ENCODE results near the gene ZNF35. TPM values are rescaled to one million over a fixed set of nuclear protein-coding genes. Genes with fewer than 3 reads are reported as not detected.

ZNF35 gene
- 7.2 and 7.3 TPM in 2 replicates for polyA plus RNA-seq (2013)

DNA sequence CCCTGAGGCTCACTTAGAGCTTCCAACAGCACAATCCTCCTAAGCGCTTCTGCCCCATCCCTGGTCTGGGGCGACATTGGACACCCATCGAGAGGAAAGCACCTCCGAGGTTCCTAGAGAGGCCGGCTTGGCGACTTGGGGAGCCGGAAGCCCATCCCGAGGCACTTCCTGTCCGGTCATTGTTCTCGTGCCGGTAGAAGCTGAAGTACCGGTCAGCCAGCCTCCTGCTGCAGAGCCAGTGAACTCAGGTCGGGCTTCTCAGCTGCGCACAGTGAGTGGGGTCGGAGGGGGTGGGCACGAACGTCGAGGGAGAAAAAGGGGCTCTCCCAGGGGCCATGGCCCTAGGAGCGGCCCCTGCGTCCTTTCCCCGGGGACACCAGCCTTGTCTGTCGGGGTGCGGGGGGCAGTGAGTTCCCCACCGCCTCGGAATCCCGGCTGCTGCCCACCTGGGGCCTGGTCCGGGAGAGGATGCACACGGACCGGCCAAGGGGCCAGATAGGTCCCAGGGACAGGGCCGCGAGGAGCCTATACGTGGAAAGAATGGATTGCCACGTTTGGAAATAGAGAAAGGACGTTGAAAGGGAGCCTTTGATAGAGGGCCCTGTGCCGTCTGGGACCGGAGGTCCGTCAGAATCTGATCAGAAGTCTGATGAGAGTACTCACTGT, at the start of gene ZNF35:
Gene ZNF35 (plus strand): TSS at position 169 of the 666 bp plus-strand sequence. CDS start 2,336 bp downstream, outside the sequence.
- Histone ChIP-seq H3K9ac (ENCODE audit: low read length) (peak within 1 kb of the TSS; percentile 98), H3K36me3 (ENCODE audit: control insufficient read depth in 1 of 2, insufficient read depth in 2 of 2, low read length in 2 of 2) (peaks cover 11 to 28% of the 10 kb centered on the region in 2 experiments), H3K79me2 (ENCODE audit: control insufficient read depth, insufficient read depth, low read length, poor library complexity) (peaks cover 4% of the 10 kb centered on the region), H2BK12ac (ENCODE audit: low read length) (no peak within 1 kb of the TSS), H2BK5ac (ENCODE audit: low read depth, low read length, poor library complexity) (no peak within 1 kb of the TSS), H3K4me1 (ENCODE audit: control insufficient read depth in 1 of 2, insufficient read depth in 2 of 2, low read length in 2 of 2) (no peaks in the 10 kb centered on the region), H3K9me3 (ENCODE audit: insufficient read depth, low read depth, low read length) (no peaks in the 10 kb centered on the region), H3K27ac (ENCODE audit: low read depth, low read length) (peak within 1 kb of the TSS; percentile 36), H4K8ac (ENCODE audit: low read depth, low read length) (peak within 1 kb of the TSS; percentile 89), H3K4me2 (ENCODE audit: low read length) (peak within 1 kb of the TSS; percentile 96), H2AK5ac (ENCODE audit: low read length) (no peak within 1 kb of the TSS), H3K79me1 (ENCODE audit: low read length) (peaks cover 2% of the 10 kb centered on the region), H3K4me3 (ENCODE audit: low read depth, low read length) (peak within 1 kb of the TSS; percentile 98), H3K4ac (ENCODE audit: low read depth, low read length) (peak within 1 kb of the TSS; percentile 80), H2BK120ac (ENCODE audit: insufficient read depth, low read length, poor library complexity) (peak within 1 kb of the TSS; percentile 5), H2AFZ (ENCODE audit: insufficient read depth, low read length, poor library complexity) (peak within 1 kb of the TSS; percentile 85), H4K12ac (ENCODE audit: low read depth, low read length) (peak within 1 kb of the TSS; percentile 79), H3K18ac (ENCODE audit: low read length) (peak within 1 kb of the TSS; percentile 62), H3K23ac (ENCODE audit: low read length) (no peak within 1 kb of the TSS), H3K27me3 (ENCODE audit: insufficient read depth, low read length) (no peaks in the 10 kb centered on the region), H4K91ac (ENCODE audit: low read depth, low read length) (peak within 1 kb of the TSS; percentile 71), H3K14ac (ENCODE audit: low read length) (peak within 1 kb of the TSS; percentile 41)
- peak in 1 of 2 donors; percentile 14 for DNase-seq
- no CpG with 5 or more reads among the region's 37 CpGs for WGBS (ENCODE audit: extremely low coverage, insufficient coverage, insufficient read length)

DNA sequence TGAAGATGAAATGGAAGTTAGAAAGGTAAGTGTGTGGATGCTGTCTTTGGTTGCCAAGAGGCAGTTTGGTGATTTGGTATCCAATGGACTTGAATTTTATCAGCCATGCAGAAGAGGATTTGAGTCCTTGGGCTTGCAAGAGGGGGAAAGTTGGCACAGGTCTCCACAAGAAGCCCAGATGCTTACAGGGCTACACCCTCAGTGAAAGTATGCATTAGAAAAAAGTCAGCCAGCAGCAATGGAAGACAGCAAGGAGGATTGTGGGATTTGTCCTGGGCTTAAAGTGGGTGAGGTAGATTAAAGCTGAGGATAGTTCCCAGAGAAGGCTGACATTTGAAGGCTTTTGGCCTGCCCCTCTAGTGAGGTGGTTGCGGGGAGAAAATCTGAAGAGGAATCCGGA, 46.8 kb upstream of the ZNF35 start:
- Histone ChIP-seq H3K23ac (ENCODE audit: low read length) (no peak overlapping the region), H3K79me2 (ENCODE audit: control insufficient read depth, insufficient read depth, low read length, poor library complexity) (no peaks in the 10 kb centered on the region), H3K36me3 (ENCODE audit: control insufficient read depth in 1 of 2, insufficient read depth in 2 of 2, low read length in 2 of 2) (peaks cover 0 to 3% of the 10 kb centered on the region in 2 experiments), H3K79me1 (ENCODE audit: low read length) (no peaks in the 10 kb centered on the region), H3K4ac (ENCODE audit: low read depth, low read length) (no peak overlapping the region), H3K4me1 (ENCODE audit: control insufficient read depth in 1 of 2, insufficient read depth in 2 of 2, low read length in 2 of 2) (no peaks in the 10 kb centered on the region), H3K27ac (ENCODE audit: low read depth, low read length) (no peak overlapping the region), H2BK5ac (ENCODE audit: low read depth, low read length, poor library complexity) (no peak overlapping the region), H3K4me2 (ENCODE audit: low read length) (no peak overlapping the region), H3K27me3 (ENCODE audit: insufficient read depth, low read length) (no peaks in the 10 kb centered on the region), H3K14ac (ENCODE audit: low read length) (no peak overlapping the region), H4K12ac (ENCODE audit: low read depth, low read length) (no peak overlapping the region), H3K9me3 (ENCODE audit: insufficient read depth, low read depth, low read length) (no peaks in the 10 kb centered on the region), H4K8ac (ENCODE audit: low read depth, low read length) (no peak overlapping the region), H2AK5ac (ENCODE audit: low read length) (no peak overlapping the region), H3K9ac (ENCODE audit: low read length) (no peak overlapping the region), H2BK12ac (ENCODE audit: low read length) (no peak overlapping the region), H3K4me3 (ENCODE audit: low read depth, low read length) (no peak overlapping the region), H3K18ac (ENCODE audit: low read length) (no peak overlapping the region), H4K91ac (ENCODE audit: low read depth, low read length) (no peak overlapping the region), H2AFZ (ENCODE audit: insufficient read depth, low read length, poor library complexity) (no peak overlapping the region), H2BK120ac (ENCODE audit: insufficient read depth, low read length, poor library complexity) (no peak overlapping the region)
- no CpG with 5 or more reads among the region's 2 CpGs for WGBS (ENCODE audit: extremely low coverage, insufficient coverage, insufficient read length)
- DNase-seq, result no peak

DNA sequence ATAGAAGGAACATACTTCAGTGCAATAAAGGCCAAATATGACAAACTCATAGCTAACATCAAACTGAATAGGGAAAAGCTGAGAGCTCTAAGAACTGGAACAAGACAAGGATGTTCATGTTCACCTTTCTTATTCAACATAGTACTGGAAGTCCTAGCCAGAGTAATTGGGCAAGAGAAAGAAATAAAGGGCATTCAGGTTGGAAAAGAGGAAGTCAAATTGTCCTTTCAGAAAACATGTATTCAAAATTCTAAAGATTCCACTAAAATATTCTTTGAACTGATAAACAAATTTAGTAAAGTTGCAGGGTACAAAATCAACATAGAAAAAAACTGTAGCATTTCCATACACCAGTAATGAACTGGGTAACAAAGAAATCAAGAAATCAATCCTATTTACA, 35.9 kb upstream of the ZNF35 start:
- Histone ChIP-seq H2AFZ (ENCODE audit: insufficient read depth, low read length, poor library complexity) (no peak overlapping the region), H3K4me1 (ENCODE audit: control insufficient read depth in 1 of 2, insufficient read depth in 2 of 2, low read length in 2 of 2) (no peaks in the 10 kb centered on the region), H2AK5ac (ENCODE audit: low read length) (no peak overlapping the region), H3K4me3 (ENCODE audit: low read depth, low read length) (no peak overlapping the region), H3K18ac (ENCODE audit: low read length) (no peak overlapping the region), H4K12ac (ENCODE audit: low read depth, low read length) (no peak overlapping the region), H3K23ac (ENCODE audit: low read length) (no peak overlapping the region), H2BK5ac (ENCODE audit: low read depth, low read length, poor library complexity) (no peak overlapping the region), H3K4me2 (ENCODE audit: low read length) (no peak overlapping the region), H3K79me1 (ENCODE audit: low read length) (no peaks in the 10 kb centered on the region), H2BK12ac (ENCODE audit: low read length) (no peak overlapping the region), H4K91ac (ENCODE audit: low read depth, low read length) (no peak overlapping the region), H2BK120ac (ENCODE audit: insufficient read depth, low read length, poor library complexity) (no peak overlapping the region), H3K14ac (ENCODE audit: low read length) (no peak overlapping the region), H4K8ac (ENCODE audit: low read depth, low read length) (no peak overlapping the region), H3K27ac (ENCODE audit: low read depth, low read length) (no peak overlapping the region), H3K4ac (ENCODE audit: low read depth, low read length) (no peak overlapping the region), H3K9ac (ENCODE audit: low read length) (no peak overlapping the region), H3K27me3 (ENCODE audit: insufficient read depth, low read length) (no peaks in the 10 kb centered on the region), H3K79me2 (ENCODE audit: control insufficient read depth, insufficient read depth, low read length, poor library complexity) (no peaks in the 10 kb centered on the region), H3K36me3 (ENCODE audit: control insufficient read depth in 1 of 2, insufficient read depth in 2 of 2, low read length in 2 of 2) (peaks cover 0 to 1% of the 10 kb centered on the region in 2 experiments), H3K9me3 (ENCODE audit: insufficient read depth, low read depth, low read length) (no peaks in the 10 kb centered on the region)
- DNase-seq, result no peak

DNA sequence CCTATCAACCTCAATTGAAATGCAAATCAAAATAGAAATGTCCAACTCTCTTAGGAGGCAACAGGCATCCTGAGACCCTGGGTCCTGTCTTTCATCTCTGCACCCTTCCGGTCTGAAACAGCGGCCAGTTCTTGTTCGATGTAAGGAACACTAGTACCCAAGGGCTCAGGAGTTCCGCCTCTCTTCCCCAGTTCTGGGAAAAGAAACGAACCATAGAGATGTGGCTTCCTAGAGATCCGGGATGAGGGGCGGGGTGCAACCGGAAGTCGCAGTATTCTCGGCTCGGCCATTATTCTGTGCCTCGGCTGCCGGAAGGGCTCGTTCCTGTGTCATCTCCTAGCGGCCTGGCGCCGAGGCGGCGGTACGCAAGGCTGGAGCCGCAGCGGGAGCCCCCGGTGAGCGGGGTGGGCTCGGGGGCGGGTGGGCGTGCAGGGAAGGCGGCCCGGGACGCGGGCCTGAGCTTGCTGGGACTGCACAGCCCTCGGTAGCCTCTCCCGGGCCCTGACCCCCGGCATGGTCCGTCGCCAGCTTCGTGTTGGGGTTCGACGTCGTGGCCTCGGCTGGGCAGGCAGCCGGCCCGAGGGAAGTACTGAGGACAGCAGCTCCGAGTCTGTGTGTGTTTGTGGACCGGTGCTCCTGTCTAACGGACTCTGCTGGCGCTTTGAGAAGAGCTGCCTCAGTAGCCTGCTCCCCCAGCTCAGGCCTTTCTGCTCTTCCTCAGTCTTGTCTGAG, 23.6 kb upstream of the ZNF35 start, which contains the start of gene ZNF197:
Gene ZNF197 (plus strand): TSS at position 288 of the 732 bp plus-strand sequence. CDS start 4,119 bp downstream, outside the sequence.
- H3K4me2 ChIP-seq (ENCODE audit: low read length), result peak within 1 kb of the TSS; percentile 73
- peak within 1 kb of the TSS; percentile 92 for H3K14ac ChIP-seq (ENCODE audit: low read length)
- peak within 1 kb of the TSS; percentile 33 for H2BK120ac ChIP-seq (ENCODE audit: insufficient read depth, low read length, poor library complexity)
- peaks cover 6 to 7% of the 10 kb centered on the region in 2 experiments for H3K36me3 ChIP-seq (ENCODE audit: control insufficient read depth in 1 of 2, insufficient read depth in 2 of 2, low read length in 2 of 2)
- H3K9me3 ChIP-seq (ENCODE audit: insufficient read depth, low read depth, low read length), result peaks cover 2% of the 10 kb centered on the region
- no peaks in the 10 kb centered on the region for H3K27me3 ChIP-seq (ENCODE audit: insufficient read depth, low read length)
- H3K79me2 ChIP-seq (ENCODE audit: control insufficient read depth, insufficient read depth, low read length, poor library complexity), result peaks cover 3% of the 10 kb centered on the region
- peak; percentile 31 to 48 for DNase-seq
- peak within 1 kb of the TSS; percentile 97 for H4K12ac ChIP-seq (ENCODE audit: low read depth, low read length)
- H2BK5ac ChIP-seq (ENCODE audit: low read depth, low read length, poor library complexity), result peak within 1 kb of the TSS; percentile 55
- peak within 1 kb of the TSS; percentile 67 for H3K9ac ChIP-seq (ENCODE audit: low read length)
- H4K91ac ChIP-seq (ENCODE audit: low read depth, low read length), result peak within 1 kb of the TSS; percentile 76
- peak within 1 kb of the TSS; percentile 90 for H3K18ac ChIP-seq (ENCODE audit: low read length)
- no peaks in the 10 kb centered on the region for H3K4me1 ChIP-seq (ENCODE audit: control insufficient read depth in 1 of 2, insufficient read depth in 2 of 2, low read length in 2 of 2)
- peak within 1 kb of the TSS; percentile 81 for H3K4ac ChIP-seq (ENCODE audit: low read depth, low read length)
- H3K27ac ChIP-seq (ENCODE audit: low read depth, low read length), result peak within 1 kb of the TSS; percentile 68
- H3K79me1 ChIP-seq (ENCODE audit: low read length), result peaks cover 6% of the 10 kb centered on the region
- no CpG with 5 or more reads among the region's 47 CpGs for WGBS (ENCODE audit: extremely low coverage, insufficient coverage, insufficient read length)
- no peak within 1 kb of the TSS for H3K23ac ChIP-seq (ENCODE audit: low read length)
- peak within 1 kb of the TSS; percentile 87 for H3K4me3 ChIP-seq (ENCODE audit: low read depth, low read length)
- H2AK5ac ChIP-seq (ENCODE audit: low read length), result peak within 1 kb of the TSS; percentile 87
- H4K8ac ChIP-seq (ENCODE audit: low read depth, low read length), result peak within 1 kb of the TSS; percentile 95
- peak within 1 kb of the TSS; percentile 96 for H2AFZ ChIP-seq (ENCODE audit: insufficient read depth, low read length, poor library complexity)
- peak within 1 kb of the TSS; percentile 38 for H2BK12ac ChIP-seq (ENCODE audit: low read length)
